ENCODE results near the gene NELFE. TPM values are rescaled to one million over a fixed set of nuclear protein-coding genes. Genes with fewer than 3 reads are reported as not detected.
A peak's percentile ranks its signal among the peaks of the same experiment; 100 is the strongest.
"Not testable (repeated sequence)": the region's sequence is repeated elsewhere in the genome, so short reads cannot be mapped to it uniquely, and the experiment has no call there.

NELFE gene, protein sequence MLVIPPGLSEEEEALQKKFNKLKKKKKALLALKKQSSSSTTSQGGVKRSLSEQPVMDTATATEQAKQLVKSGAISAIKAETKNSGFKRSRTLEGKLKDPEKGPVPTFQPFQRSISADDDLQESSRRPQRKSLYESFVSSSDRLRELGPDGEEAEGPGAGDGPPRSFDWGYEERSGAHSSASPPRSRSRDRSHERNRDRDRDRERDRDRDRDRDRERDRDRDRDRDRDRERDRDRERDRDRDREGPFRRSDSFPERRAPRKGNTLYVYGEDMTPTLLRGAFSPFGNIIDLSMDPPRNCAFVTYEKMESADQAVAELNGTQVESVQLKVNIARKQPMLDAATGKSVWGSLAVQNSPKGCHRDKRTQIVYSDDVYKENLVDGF
- 92.3 and 97.7 TPM in 2 replicates for total RNA-seq

- intact Hi-C loops (cut with micrococcal nuclease): loop anchor here (1.0 to 10.0 kb wide), 13 partner anchors 13 to 1013 kb away; partner anchors contain the start of genes ABHD16A, AGPAT1, ATP6V1G2 and BAG6
- Mint-ChIP-seq H3K9me3 (no peaks in the 10 kb centered on the region), H3K27me3 (ENCODE audit: insufficient read depth) (no peaks in the 10 kb centered on the region), H3K36me3 (ENCODE audit: low read depth) (peaks cover 57% of the 10 kb centered on the region), H3K4me1 (ENCODE audit: low read depth) (peaks cover 46% of the 10 kb centered on the region), H3K27ac (peak within 1 kb of the TSS; percentile 98), H3K4me3 (peak within 1 kb of the TSS; percentile 98)
- peak; percentile 99 for DNase-seq (ENCODE audit: low spot score)
These were observed at the start of gene NELFE, which contains the start of gene SKIC2 for GRCh38 chr6:31958741-31959739. TSS of gene NELFE (minus strand) at chr6:31958971. CDS start at chr6:31958446, 525 bp downstream. TSS of gene SKIC2 (plus strand) at chr6:31959175. CDS start at chr6:31959193, 18 bp downstream.

DNA sequence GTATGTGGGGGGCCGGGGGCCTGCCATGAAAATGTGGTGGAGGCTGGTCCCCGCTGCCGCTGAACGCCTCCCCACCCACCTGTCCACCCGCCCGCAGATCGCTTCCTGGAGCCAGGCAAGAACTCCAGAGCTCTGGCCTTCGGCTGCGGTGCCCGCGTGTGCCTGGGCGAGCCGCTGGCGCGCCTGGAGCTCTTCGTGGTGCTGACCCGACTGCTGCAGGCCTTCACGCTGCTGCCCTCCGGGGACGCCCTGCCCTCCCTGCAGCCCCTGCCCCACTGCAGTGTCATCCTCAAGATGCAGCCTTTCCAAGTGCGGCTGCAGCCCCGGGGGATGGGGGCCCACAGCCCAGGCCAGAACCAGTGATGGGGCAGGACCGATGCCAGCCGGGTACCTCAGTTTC lies 49.3 kb upstream of the NELFE start:
- not testable (repeated sequence) for H3K27ac Mint-ChIP-seq

DNA sequence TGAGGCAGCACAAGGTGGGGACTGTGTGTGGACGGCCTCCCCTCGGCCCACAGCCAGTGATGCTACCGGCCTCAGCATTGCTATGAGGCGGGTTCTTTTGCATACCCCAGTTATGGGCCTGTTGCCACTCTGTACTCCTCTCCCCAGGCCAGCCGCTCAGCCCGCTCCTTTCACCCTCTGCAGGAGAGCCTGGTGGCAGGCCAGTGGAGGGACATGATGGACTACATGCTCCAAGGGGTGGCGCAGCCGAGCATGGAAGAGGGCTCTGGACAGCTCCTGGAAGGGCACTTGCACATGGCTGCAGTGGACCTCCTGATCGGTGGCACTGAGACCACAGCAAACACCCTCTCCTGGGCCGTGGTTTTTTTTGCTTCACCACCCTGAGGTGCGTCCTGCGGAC lies 48.3 kb upstream of the NELFE start:
- H3K27ac Mint-ChIP-seq; H3K4me1 Mint-ChIP-seq (ENCODE audit: low read depth); intact Hi-C loops (cut with micrococcal nuclease); H3K4me3 Mint-ChIP-seq; H3K36me3 Mint-ChIP-seq (ENCODE audit: low read depth); H3K27me3 Mint-ChIP-seq (ENCODE audit: insufficient read depth); H3K9me3 Mint-ChIP-seq; DNase-seq (ENCODE audit: low spot score): not testable (repeated sequence)

More for the DNA sequence above, 49.3 kb upstream of the NELFE start:
- H3K9me3 Mint-ChIP-seq; DNase-seq (ENCODE audit: low spot score); H3K27me3 Mint-ChIP-seq (ENCODE audit: insufficient read depth); H3K4me3 Mint-ChIP-seq; H3K4me1 Mint-ChIP-seq (ENCODE audit: low read depth); intact Hi-C loops (cut with micrococcal nuclease); H3K36me3 Mint-ChIP-seq (ENCODE audit: low read depth): not testable (repeated sequence)

GRCh38 chr6:32005991-32006529 lies 47.3 kb upstream of the NELFE start:
- H3K27ac Mint-ChIP-seq; H3K36me3 Mint-ChIP-seq (ENCODE audit: low read depth); DNase-seq (ENCODE audit: low spot score); H3K4me1 Mint-ChIP-seq (ENCODE audit: low read depth); H3K4me3 Mint-ChIP-seq; intact Hi-C loops (cut with micrococcal nuclease); H3K9me3 Mint-ChIP-seq; H3K27me3 Mint-ChIP-seq (ENCODE audit: insufficient read depth): not testable (repeated sequence)

GRCh38 chr6:32005538-32005880 lies 46.7 kb upstream of the NELFE start:
- DNase-seq (ENCODE audit: low spot score); H3K27me3 Mint-ChIP-seq (ENCODE audit: insufficient read depth); intact Hi-C loops (cut with micrococcal nuclease); H3K36me3 Mint-ChIP-seq (ENCODE audit: low read depth); H3K4me1 Mint-ChIP-seq (ENCODE audit: low read depth); H3K27ac Mint-ChIP-seq; H3K4me3 Mint-ChIP-seq; H3K9me3 Mint-ChIP-seq: not testable (repeated sequence)

- intact Hi-C loops (cut with micrococcal nuclease); DNase-seq (ENCODE audit: low spot score); H3K27ac Mint-ChIP-seq: not testable (repeated sequence)
These were observed 46.2 kb upstream of the NELFE start for GRCh38 chr6:32004864-32005537.

GRCh38 chr6:32004393-32004792 lies 45.6 kb upstream of the NELFE start:
- intact Hi-C loops (cut with micrococcal nuclease); H3K27me3 Mint-ChIP-seq (ENCODE audit: insufficient read depth); H3K4me1 Mint-ChIP-seq (ENCODE audit: low read depth); DNase-seq (ENCODE audit: low spot score); H3K27ac Mint-ChIP-seq; H3K36me3 Mint-ChIP-seq (ENCODE audit: low read depth); H3K4me3 Mint-ChIP-seq; H3K9me3 Mint-ChIP-seq: not testable (repeated sequence)

More at GRCh38 chr6:32004864-32005537, 46.2 kb upstream of the NELFE start:
- H3K4me1 Mint-ChIP-seq (ENCODE audit: low read depth); H3K36me3 Mint-ChIP-seq (ENCODE audit: low read depth); H3K9me3 Mint-ChIP-seq; H3K27me3 Mint-ChIP-seq (ENCODE audit: insufficient read depth); H3K4me3 Mint-ChIP-seq: not testable (repeated sequence)

- H3K4me1 Mint-ChIP-seq (ENCODE audit: low read depth); H3K9me3 Mint-ChIP-seq; H3K27me3 Mint-ChIP-seq (ENCODE audit: insufficient read depth); H3K27ac Mint-ChIP-seq; DNase-seq (ENCODE audit: low spot score); H3K4me3 Mint-ChIP-seq; intact Hi-C loops (cut with micrococcal nuclease); H3K36me3 Mint-ChIP-seq (ENCODE audit: low read depth): not testable (repeated sequence)
These were observed 44.5 kb upstream of the NELFE start for GRCh38 chr6:32003301-32003700.

GRCh38 chr6:32002546-32003268 lies 43.9 kb upstream of the NELFE start:
- H3K27me3 Mint-ChIP-seq (ENCODE audit: insufficient read depth); H3K4me3 Mint-ChIP-seq; intact Hi-C loops (cut with micrococcal nuclease); H3K36me3 Mint-ChIP-seq (ENCODE audit: low read depth); H3K27ac Mint-ChIP-seq; H3K4me1 Mint-ChIP-seq (ENCODE audit: low read depth); H3K9me3 Mint-ChIP-seq; DNase-seq (ENCODE audit: low spot score): not testable (repeated sequence)

DNA sequence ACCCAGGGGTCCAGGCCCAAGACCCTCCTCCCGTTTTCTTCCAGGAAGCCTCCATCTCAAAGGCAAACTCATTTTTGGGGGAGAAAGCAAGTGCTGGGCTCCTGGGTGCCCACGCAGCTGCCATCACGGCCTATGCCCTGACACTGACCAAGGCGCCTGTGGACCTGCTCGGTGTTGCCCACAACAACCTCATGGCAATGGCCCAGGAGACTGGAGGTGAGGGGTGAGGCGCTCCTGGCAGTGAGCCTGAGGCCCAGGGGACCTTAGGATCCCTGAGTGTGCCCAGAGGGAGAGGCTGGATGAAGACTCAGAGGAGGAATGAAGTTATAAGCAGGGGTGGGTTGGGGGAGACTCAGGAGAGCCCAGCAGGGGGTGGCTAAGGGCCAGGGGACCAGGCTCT lies 37.6 kb upstream of the NELFE start:
- DNase-seq (ENCODE audit: low spot score); H3K36me3 Mint-ChIP-seq (ENCODE audit: low read depth); H3K4me1 Mint-ChIP-seq (ENCODE audit: low read depth); intact Hi-C loops (cut with micrococcal nuclease); H3K4me3 Mint-ChIP-seq; H3K27ac Mint-ChIP-seq; H3K27me3 Mint-ChIP-seq (ENCODE audit: insufficient read depth); H3K9me3 Mint-ChIP-seq: not testable (repeated sequence)

DNA sequence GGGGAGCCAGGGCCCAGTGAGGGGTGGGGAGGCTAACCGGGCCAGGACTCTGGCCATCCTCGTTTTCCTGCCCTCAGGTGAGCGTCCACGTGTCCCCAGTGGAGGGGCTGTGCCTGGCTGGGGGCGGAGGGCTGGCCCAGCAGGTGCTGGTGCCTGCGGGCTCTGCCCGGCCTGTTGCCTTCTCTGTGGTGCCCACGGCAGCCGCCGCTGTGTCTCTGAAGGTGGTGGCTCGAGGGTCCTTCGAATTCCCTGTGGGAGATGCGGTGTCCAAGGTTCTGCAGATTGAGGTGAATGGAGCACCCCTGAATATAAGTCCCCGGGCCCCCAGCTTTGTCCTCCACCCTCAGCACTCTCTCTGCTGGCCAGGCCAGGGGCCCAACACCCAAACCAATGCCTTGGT lies 35.6 kb upstream of the NELFE start:
- H3K36me3 Mint-ChIP-seq (ENCODE audit: low read depth); H3K27me3 Mint-ChIP-seq (ENCODE audit: insufficient read depth); intact Hi-C loops (cut with micrococcal nuclease); H3K27ac Mint-ChIP-seq; H3K9me3 Mint-ChIP-seq; H3K4me3 Mint-ChIP-seq; DNase-seq (ENCODE audit: low spot score); H3K4me1 Mint-ChIP-seq (ENCODE audit: low read depth): not testable (repeated sequence)

GRCh38 chr6:31989363-31989762 lies 30.6 kb upstream of the NELFE start:
- H3K4me3 Mint-ChIP-seq; DNase-seq (ENCODE audit: low spot score); H3K4me1 Mint-ChIP-seq (ENCODE audit: low read depth); H3K36me3 Mint-ChIP-seq (ENCODE audit: low read depth); H3K9me3 Mint-ChIP-seq; intact Hi-C loops (cut with micrococcal nuclease); H3K27me3 Mint-ChIP-seq (ENCODE audit: insufficient read depth); H3K27ac Mint-ChIP-seq: not testable (repeated sequence)
